ENCODE results near the gene ADI1. TPM values are rescaled to one million over a fixed set of nuclear protein-coding genes. Genes with fewer than 3 reads are reported as not detected.

The ADI1 gene
- total and polyA plus RNA-seq, 2 donors = 41.9 to 78.3 TPM

DNA sequence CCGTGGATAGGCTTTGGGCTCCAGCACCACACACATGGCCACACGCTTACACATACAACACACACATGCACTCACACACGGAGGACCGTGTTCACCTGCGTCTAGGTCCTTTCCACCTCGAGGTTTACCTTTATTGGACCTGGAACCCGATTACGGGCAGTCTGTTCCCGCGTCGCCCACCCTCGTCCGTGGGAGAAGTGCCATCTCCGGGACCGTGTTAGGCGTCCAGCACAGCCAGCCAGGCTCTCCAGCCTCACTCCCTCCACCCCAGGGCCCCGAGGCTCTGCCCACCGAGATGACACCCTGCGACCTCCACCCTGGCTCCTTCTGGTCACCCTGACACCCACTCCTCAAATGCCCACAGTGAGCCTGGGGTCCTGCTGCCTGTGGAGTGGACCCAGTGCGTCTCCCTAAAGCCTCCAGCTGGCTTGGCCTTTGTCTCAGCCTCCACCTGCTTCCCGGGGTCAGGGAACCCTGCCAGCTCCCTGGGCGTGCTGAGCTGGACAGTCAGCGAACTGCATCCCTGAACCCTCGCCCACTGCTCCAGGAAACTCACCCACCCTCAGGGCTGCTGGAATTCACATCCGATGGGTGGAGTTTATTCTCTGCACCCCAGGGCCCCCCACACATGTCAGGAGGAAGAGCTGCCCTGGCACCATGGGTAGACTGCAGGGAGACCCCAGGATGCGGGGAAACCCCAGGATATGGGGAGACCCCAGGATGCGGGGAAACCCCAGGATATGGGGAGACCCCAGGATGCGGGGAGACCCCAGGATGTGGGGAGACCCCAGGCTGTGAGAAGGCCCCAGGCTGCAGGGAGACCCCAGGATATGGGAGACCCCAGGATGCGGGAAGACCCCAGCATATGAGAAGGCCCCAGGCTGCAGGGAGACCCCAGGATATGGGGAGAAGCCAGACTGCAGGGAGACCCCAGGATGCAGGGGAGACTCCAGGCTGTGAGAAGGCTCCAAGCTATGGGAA is 33.0 kb downstream of the ADI1 start:
- Histone ChIP-seq H3K4me3 (ENCODE audit: low read depth, low read length) (no peak overlapping the region), H3K36me3 (ENCODE audit: insufficient read depth) (no peaks in the 10 kb centered on the region), H3K27ac (ENCODE audit: low read depth) (no peak overlapping the region), H3K4me1 (ENCODE audit: insufficient read depth) (no peaks in the 10 kb centered on the region)
- no peak for DNase-seq (ENCODE audit: extremely low spot score)
- 92% methylated on average over 29 of the region's 29 CpGs for WGBS

DNA sequence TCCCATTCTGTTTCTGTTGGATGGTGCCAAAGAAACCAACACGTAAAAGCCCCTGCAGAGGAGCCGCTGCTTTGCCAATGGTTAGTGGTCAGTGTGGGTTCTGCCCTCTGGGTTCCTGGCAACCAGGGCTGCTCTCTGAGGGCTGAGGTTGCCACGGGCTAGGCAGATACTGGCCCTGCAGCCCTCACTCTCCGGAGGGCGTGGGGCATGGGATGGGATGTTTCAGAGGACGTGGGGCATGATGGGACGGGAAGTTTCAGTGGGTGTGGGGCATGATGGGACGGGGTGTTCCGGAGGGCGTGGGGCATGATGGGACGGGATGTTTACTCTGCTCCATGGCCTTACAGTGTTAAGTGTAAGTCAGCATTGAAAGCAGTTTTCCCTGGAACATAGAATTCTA is 34.2 kb downstream of the ADI1 start:
- Histone ChIP-seq H3K27ac (ENCODE audit: low read depth) (no peak overlapping the region), H3K36me3 (ENCODE audit: insufficient read depth) (no peaks in the 10 kb centered on the region), H3K4me1 (ENCODE audit: insufficient read depth) (no peaks in the 10 kb centered on the region), H3K4me3 (ENCODE audit: low read depth, low read length) (no peak overlapping the region)
- 91% methylated on average over 11 of the region's 11 CpGs for WGBS
- DNase-seq (ENCODE audit: extremely low spot score) = no peak

DNA sequence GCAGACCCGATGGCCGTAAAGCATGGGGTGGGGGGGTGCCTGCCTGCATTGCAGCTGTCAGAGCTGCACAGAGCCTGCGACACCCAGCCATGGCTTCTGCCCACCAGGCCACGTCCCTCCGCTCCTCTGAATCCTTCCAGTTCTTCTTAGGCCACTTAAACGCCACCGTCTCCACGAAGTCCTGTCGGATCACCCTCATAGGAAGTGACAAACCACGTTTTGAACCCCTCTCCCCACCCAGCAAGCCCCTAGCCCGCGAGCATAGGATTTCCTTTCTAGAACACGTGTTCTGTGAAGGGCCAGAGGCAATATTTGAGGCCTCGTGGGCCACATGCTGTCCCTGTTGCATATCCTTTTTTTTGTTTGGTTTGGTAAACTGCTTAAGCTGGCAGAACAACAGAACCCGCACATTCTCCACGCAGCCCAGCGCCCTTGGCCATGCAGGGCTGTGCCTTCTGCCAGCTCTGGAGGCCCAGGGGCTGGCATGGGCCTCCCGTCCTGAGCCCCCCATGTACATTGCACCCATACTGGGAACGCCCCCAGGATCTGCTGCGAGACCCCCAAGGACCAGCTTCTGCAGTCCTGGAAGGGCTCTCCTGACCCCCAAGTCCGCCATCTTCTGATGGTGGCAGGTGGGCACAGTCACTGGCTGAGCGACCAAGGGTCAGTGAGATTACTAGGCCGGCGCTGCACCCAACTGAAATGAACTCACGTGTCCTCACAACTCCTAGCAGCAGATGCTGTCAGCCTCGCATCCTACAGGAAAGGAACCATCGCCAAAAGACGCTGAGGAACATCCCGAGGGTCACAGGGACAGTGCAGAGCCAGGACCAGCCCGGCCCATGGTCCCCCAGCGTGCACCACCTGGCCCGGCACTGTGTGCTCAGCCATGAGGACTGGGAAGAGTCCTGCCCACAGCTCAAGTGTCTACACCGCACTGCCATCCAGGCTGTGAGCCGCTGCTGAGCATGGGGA is 35.1 kb downstream of the ADI1 start:
- WGBS = 93% methylated on average over 34 of the region's 34 CpGs
- H3K4me3 ChIP-seq (ENCODE audit: low read depth, low read length) = no peak overlapping the region
- no peak overlapping the region for H3K27ac ChIP-seq (ENCODE audit: low read depth)
- DNase-seq (ENCODE audit: extremely low spot score) = no peak
- no peaks in the 10 kb centered on the region for H3K4me1 ChIP-seq (ENCODE audit: insufficient read depth)
- H3K36me3 ChIP-seq (ENCODE audit: insufficient read depth) = no peaks in the 10 kb centered on the region

DNA sequence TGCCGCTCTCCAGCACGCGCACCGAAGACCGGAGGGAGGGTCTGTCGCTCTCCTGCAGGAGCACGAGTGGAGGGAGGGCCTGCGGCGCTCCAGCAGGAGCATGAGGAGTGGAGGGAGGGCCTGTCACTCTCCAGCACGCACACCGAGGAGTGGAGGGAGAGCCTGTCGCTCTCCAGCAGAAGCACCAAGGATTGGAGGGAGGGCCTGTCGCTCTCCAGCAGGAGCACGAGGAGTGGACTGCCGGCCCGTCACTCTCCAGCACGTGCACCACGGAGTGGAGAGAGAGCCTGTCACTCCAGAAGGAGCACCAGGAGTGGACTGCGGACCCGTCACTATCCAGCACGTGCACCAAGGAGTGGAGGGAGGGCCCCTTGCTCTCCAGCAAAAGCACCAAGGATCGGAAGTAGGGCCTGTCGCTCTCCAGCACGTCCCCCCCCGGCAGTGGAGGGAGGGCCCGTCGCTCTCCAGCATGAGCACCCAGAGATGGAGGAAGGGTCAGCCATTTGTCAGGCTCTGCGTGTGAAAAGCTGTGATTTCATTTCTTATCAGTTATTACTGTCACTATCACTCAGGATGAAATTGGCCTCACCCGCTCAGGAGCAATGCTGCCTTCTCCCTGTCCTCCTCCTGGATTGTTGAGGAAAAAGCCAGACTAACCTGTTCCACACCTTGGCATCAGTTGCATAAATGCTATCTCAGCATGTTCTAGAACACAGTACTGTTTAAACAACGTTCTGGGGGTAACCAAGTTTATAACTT is 35.9 kb downstream of the ADI1 start:
- Histone ChIP-seq H3K4me3 (ENCODE audit: low read depth, low read length) (no peak overlapping the region), H3K36me3 (ENCODE audit: insufficient read depth) (no peaks in the 10 kb centered on the region), H3K4me1 (ENCODE audit: insufficient read depth) (no peaks in the 10 kb centered on the region), H3K27ac (ENCODE audit: low read depth) (no peak overlapping the region)
- no peak for DNase-seq (ENCODE audit: extremely low spot score)
- WGBS = 62% methylated on average over 30 of the region's 30 CpGs

DNA sequence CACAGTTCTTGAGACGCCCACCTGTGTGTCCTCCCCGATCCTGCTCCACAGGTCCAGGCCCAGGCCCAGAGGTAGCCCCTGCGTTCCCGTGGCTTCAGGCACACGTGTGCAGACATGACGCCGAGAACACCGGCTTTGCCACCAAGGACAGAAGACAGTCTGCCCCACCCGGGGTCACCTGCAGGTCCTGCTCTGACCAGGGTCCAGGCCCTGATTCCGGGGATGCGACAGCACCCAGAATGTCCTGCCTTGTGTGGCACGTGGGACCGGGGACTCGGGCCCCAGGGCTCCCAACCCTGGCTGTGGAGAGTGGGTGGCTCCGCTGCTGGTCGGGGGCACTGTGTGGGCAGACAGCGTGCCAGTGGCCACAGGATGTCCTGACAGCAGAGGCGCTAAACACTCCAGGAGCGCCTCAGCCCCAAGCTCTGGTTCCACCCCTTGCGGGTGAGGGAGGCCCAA is 36.9 kb downstream of the ADI1 start:
- no peak overlapping the region for H3K27ac ChIP-seq (ENCODE audit: low read depth)
- DNase-seq (ENCODE audit: extremely low spot score) = no peak
- no peaks in the 10 kb centered on the region for H3K4me1 ChIP-seq (ENCODE audit: insufficient read depth)
- no peaks in the 10 kb centered on the region for H3K36me3 ChIP-seq (ENCODE audit: insufficient read depth)
- H3K4me3 ChIP-seq (ENCODE audit: low read depth, low read length) = no peak overlapping the region
- 95% methylated on average over 20 of the region's 20 CpGs for WGBS

DNA sequence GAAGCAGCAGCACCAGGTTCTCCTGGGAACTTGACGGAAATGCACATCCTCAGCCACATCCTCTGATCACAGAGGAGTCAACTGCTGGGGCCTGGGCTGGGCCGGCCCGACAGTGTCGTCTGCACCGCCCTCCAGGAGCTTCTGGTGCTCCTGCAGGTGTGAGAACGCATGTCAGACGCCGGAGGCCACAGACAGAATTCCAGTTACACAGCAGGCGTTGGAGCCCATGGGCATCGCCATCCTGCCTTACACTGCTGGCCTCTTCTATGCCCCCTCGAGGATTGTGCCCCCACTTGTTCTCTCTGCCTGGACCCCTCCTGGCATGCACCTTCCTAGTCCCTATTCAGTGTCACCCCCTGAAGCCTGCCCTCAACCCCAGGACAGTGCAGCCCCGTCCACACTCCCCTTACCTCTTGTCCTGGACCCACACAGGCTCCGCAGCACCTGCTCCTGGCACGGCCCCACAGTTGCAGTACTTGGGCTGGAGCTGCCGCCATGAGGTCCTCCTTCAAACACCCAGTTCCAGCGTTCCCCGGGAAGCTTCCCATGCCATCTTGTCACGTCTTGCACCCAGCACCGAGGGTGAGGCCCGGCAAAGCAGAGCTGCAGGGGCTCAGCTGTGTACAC is 37.5 kb downstream of the ADI1 start:
- H3K36me3 ChIP-seq (ENCODE audit: insufficient read depth) = no peaks in the 10 kb centered on the region
- no peak overlapping the region for H3K4me3 ChIP-seq (ENCODE audit: low read depth, low read length)
- WGBS = 94% methylated on average over 20 of the region's 20 CpGs
- DNase-seq (ENCODE audit: extremely low spot score) = no peak
- H3K4me1 ChIP-seq (ENCODE audit: insufficient read depth) = no peaks in the 10 kb centered on the region
- H3K27ac ChIP-seq (ENCODE audit: low read depth) = no peak overlapping the region

DNA sequence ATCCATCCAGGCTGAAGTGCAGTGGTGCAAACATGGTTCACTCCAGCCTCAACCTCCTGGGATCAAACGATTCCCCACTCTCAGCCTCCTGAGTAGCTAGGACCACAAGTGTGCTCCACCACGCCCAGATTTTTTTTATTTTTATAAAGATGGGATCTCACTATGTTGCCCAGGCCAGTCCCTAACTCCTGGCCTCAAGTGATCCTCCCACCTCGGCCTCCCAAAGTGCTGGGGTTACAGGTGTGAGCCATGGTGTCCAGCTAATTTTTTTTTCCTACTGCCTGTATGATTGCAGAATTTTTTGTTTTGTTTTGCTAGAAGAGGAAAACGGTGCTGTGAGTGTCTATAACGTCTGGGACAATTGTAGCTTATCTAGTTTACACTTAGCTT is 38.3 kb downstream of the ADI1 start:
- Histone ChIP-seq H3K36me3 (ENCODE audit: insufficient read depth) (no peaks in the 10 kb centered on the region), H3K4me3 (ENCODE audit: low read depth, low read length) (no peak overlapping the region), H3K4me1 (ENCODE audit: insufficient read depth) (no peaks in the 10 kb centered on the region), H3K27ac (ENCODE audit: low read depth) (no peak overlapping the region)
- no peak for DNase-seq (ENCODE audit: extremely low spot score)
- WGBS = 83% methylated on average over 5 of the region's 5 CpGs

- H3K4me1 ChIP-seq (ENCODE audit: insufficient read depth) = no peaks in the 10 kb centered on the region
- no peak for DNase-seq (ENCODE audit: extremely low spot score)
- 43% methylated on average over 7 of the region's 7 CpGs for WGBS
- H3K4me3 ChIP-seq (ENCODE audit: low read depth, low read length) = no peak overlapping the region
- H3K27ac ChIP-seq (ENCODE audit: low read depth) = no peak overlapping the region
- H3K36me3 ChIP-seq (ENCODE audit: insufficient read depth) = no peaks in the 10 kb centered on the region
Observed at GRCh38 chr2:3480352-3481010, 38.9 kb downstream of the ADI1 start.

- Histone ChIP-seq H3K36me3 (ENCODE audit: insufficient read depth) (no peaks in the 10 kb centered on the region), H3K4me3 (ENCODE audit: low read depth, low read length) (no peak overlapping the region), H3K27ac (ENCODE audit: low read depth) (no peak overlapping the region), H3K4me1 (ENCODE audit: insufficient read depth) (no peaks in the 10 kb centered on the region)
- DNase-seq (ENCODE audit: extremely low spot score) = no peak
- WGBS = 82% methylated on average over 31 of the region's 31 CpGs
Observed at GRCh38 chr2:3479430-3480320, 39.7 kb downstream of the ADI1 start.

GRCh38 chr2:3478846-3479385 is 40.4 kb downstream of the ADI1 start:
- DNase-seq (ENCODE audit: extremely low spot score) = no peak
- Histone ChIP-seq H3K36me3 (ENCODE audit: insufficient read depth) (no peaks in the 10 kb centered on the region), H3K4me1 (ENCODE audit: insufficient read depth) (no peaks in the 10 kb centered on the region), H3K4me3 (ENCODE audit: low read depth, low read length) (no peak overlapping the region), H3K27ac (ENCODE audit: low read depth) (no peak overlapping the region)
- WGBS = 92% methylated on average over 19 of the region's 19 CpGs

GRCh38 chr2:3476985-3477327 is 42.4 kb downstream of the ADI1 start:
- DNase-seq (ENCODE audit: extremely low spot score) = no peak
- Histone ChIP-seq H3K36me3 (ENCODE audit: insufficient read depth) (no peaks in the 10 kb centered on the region), H3K27ac (ENCODE audit: low read depth) (no peak overlapping the region), H3K4me1 (ENCODE audit: insufficient read depth) (no peaks in the 10 kb centered on the region), H3K4me3 (ENCODE audit: low read depth, low read length) (no peak overlapping the region)
- WGBS = 55% methylated on average over 5 of the region's 5 CpGs
